NAMALWA (cell line): ENCODE data around the gene APLP2.
"Not testable (repeated sequence)": the region's sequence is repeated elsewhere in the genome, so short reads cannot be mapped to it uniquely, and the experiment has no call there.

Source experiments
- DNase-seq: peaks from one replicate; pipeline ENCODE4 v3.0.0-alpha.2; 2015; ENCODE audit warnings: low spot score

APLP2 gene

DNA sequence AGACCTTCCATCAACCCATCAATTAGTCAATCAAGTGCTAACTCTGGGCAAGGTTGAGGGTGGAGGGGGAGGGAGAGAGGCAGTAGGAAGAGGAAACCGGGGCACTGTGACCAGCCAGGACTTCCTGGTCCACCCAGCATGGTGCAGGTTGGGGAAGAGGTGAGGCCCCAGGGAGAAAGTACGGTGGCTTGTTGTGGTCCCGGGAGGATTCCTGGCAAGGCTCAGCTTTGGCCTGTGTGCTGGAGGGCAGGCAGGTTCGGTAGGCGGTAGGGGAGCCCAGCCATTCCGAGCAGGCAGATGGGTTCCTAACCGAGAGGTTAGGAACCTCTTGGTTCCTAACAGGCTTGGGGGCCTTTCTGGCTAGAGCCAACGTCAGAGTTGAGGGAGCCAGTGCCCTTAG is 100.7 kb downstream of the APLP2 start:
- DNase-seq: no peak

DNA sequence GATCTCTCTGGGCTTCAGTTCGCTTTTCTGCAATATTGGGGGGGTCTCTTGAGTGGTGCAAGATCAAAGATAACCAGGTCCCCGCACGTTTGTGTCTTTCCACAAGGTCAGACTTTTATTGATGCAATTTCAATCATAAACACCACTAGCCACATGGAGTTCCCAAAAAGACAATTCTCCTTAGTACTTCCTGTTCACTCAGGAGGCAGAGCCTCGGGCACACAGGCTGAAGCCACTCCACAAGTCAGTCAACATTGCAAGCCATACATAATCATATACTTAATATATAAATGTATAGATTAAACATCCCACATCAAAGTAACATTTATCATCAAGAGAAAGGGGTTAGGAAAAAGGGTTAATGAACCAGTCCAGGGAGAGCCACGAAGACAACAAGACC is 101.8 kb downstream of the APLP2 start:
- no peak for DNase-seq

GRCh38 chr11:130172001-130172400 is 102.3 kb downstream of the APLP2 start:
- not testable (repeated sequence) for DNase-seq

DNA sequence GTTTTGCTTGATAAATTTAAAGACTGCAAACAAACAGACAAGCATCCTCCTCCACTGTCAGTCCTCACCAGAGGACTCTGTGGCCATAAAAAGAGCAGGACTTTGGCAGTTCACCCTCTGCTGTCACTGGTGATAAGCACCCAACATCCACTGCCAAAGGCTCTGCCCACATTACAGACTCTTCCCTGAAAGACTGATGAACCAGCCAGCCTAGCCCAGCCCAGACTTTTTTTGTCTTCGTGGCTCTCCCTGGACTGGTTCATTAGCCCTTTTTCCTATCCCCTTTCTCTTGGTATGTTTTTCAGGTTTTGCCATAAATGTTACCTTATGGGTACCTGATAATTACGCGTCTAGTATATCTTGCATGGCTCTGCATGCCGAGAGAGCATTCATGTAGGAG is 104.9 kb downstream of the APLP2 start:
- peak; percentile 25 for DNase-seq

GRCh38 chr11:130175898-130176297 is 106.2 kb downstream of the APLP2 start:
- peak; percentile 82 for DNase-seq

DNA sequence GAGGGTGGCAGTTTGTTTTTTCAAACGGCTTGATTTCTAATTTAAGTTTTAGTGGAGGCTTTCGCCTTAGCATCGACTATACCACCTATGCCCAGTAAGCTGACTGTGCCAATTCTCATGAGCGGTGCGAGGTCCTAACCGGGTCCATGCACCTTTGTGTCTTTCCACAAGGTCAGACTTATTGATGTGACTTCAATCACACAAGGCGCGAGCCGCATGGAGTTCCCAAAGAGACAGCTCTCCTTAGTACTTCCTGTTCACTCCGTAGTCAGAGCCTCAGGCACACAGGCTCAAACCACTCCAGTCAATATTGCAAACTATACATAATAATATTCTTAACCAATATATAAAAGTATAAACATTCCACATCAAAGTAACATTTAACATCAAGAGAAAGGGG is 108.1 kb downstream of the APLP2 start:
- peak; percentile 22 for DNase-seq

- peak; percentile 88 for DNase-seq
Measured at GRCh38 chr11:130178441-130179339, 109.0 kb downstream of the APLP2 start.

DNA sequence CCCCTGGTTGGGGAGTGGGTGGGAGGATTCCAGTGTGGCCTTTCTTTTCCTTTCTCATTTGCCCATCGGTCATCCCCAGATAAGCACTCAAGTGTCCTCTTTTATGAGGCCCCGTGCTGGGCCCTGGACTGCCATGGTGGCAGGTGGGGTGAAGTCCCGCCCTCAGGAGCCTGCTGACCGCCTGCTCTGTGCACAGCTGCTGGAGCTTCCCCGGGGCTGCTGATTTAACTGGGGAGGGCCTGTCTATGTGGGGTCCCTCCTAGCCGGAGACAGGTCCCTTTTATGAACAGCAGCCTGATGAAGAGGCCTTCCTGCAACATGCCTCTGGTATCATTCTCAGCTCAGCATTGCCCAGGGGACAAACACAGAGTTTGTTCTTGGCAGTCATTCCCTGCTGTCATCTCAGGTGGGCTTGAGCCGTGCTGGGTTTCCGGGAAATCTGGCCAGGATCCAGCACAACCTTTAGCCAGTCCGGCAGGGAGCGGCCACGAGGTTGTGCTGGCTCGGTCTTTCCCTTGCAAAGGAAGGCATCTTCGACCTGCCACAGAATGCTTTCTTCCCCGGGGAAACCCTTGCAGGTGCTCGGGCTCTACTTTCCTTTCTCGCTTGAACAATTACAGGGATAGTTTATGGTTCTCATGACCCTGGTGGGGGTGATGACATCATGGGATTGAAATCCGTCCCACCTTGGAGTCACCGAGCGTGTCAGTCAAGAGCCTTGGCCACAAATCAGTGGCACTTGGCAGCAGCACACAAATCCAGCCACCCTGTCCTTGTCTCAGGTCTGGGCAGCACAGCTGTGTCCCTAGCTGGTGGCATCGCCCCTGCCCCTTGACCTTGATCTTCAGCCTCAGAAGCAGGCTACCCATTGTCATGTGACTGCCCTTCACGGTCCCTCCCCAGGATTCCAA is 110.0 kb downstream of the APLP2 start:
- DNase-seq: peak; percentile 82

GRCh38 chr11:130180491-130180890 is 110.8 kb downstream of the APLP2 start:
- DNase-seq: peak; percentile 77

DNA sequence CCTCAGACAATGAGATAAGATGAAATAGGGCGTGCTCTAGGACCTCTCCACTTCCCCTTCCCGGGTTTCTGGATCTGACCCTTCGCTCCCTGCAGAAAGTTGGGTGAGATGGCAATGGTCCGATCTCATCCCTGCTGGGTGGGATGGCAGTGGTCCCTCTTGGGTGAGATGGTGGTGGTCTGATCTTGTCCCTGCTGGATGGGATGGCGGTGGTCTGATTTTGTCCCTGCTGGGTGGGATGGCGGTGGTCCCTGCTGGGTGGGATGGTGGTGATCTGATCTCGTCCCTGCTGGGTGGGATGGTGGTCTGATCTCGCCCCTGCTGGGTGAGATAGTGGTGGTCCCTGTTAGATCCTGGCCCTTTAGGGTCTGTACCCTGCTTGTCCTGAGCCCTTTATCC is 111.2 kb downstream of the APLP2 start:
- no peak for DNase-seq

DNA sequence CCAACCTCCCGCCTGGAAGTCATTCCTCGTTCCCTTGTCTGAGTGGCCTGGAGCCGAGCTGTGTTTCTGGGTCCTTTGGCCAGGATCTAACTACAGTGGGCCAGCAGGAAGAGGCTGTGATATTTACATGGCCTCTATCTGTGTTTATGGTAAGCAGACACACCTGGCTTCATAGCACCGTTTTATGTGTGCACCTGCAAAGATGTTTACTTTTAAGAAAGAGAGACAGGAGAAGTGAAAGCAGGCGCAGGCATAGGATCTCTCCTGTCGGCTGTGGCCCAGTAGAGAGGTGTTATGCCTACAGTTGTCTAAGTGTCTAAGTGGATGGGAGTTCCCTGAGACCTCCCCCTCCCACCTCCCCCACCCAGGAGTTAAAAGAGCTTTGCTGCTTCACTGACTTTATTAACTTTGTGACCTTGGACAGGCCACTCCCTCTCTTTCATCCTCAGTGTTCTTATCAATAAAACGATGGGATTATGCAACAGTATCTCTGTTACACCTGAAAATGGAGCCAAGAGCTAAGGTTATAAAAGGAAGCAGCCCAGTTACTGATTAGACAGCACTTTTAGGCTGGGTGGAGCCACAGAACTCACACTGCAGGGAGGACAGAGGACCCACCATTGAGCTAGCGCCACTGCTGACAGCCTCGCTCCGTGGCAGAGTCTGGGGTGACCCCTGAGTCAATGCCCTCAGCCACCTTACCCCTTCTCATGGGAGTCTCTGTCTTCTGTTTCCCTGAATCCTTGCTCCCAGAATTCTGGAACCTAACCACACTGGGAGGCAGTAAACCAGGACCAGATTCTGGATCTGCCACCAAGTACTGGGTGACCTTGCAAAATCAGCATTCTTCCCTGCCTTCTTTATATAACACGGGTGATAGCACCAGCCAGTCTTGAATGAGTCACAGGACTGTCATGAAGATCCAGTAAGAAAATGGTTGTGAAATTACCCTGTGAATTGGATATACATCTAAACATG is 111.9 kb downstream of the APLP2 start:
- peak; percentile 95 for DNase-seq

GRCh38 chr11:130183878-130184610 is 114.3 kb downstream of the APLP2 start:
- DNase-seq: no peak

DNA sequence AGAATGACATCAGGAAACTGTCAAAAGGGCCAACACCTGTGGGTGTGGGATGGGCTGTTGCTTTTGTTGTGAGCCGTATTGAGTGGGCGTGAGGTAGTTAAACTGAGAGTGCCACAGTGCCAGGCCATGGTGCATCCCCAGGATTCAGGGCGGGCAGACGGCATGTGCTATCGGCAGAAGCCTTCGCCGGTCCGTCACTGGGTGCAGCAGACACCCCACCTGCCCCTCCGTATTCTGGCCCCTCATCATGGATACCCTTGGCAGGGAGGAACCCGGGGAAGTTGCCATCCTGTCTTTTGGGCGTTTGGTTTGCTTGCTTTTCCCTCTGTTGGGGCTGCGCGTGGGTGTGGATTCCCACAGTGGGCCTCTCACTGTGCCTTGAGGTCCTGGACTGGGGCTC is 117.4 kb downstream of the APLP2 start:
- no peak for DNase-seq

GRCh38 chr11:130188047-130188446 is 118.4 kb downstream of the APLP2 start:
- DNase-seq: no peak

- DNase-seq: peak; percentile 34
Measured at GRCh38 chr11:130188585-130189347, 119.1 kb downstream of the APLP2 start.

GRCh38 chr11:130189492-130190210 is 120.0 kb downstream of the APLP2 start:
- no peak for DNase-seq

DNA sequence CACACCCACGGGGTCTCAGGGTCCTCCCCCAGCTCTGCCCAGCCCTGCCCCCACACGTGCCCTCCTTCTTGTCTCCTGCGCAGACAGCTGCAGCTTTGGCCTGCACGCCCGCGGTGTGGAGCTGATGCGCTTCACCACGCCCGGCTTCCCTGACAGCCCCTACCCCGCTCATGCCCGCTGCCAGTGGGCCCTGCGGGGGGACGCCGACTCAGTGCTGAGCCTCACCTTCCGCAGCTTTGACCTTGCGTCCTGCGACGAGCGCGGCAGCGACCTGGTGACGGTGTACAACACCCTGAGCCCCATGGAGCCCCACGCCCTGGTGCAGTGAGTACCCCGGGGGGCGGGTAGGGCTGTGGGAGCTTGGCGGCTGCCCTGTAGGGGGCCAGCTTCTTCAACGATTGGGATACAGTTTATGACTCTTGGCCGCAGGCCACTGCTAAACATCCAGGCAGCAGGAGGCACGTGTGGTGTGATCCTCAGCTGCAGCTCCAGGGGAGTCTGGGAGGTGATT is 120.7 kb downstream of the APLP2 start:
- no peak for DNase-seq

DNA sequence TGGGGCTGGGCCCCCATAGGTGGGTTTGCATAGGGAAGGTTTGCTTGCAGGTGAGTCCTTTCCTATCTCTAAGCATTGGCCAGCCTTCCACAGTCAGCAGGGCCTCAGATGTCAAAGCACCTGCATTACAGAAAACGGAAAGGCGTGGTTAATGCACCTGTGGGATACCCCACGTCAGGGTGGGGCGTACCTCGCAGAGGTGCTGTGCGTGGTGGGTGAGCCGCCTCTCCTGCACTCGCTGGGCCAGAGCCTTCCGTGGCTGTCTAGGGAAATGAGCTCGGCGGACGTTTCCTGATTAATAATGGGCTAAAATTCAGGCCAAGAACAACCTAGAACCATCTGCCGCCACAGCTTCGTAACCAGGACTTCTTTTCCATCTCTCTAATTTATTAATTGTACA is 122.2 kb downstream of the APLP2 start:
- no peak for DNase-seq

- no peak for DNase-seq
Measured at GRCh38 chr11:130192845-130193267, 123.2 kb downstream of the APLP2 start.
